Measurements from ENCODE around the gene ARAP1.

The ARAP1 gene

DNA sequence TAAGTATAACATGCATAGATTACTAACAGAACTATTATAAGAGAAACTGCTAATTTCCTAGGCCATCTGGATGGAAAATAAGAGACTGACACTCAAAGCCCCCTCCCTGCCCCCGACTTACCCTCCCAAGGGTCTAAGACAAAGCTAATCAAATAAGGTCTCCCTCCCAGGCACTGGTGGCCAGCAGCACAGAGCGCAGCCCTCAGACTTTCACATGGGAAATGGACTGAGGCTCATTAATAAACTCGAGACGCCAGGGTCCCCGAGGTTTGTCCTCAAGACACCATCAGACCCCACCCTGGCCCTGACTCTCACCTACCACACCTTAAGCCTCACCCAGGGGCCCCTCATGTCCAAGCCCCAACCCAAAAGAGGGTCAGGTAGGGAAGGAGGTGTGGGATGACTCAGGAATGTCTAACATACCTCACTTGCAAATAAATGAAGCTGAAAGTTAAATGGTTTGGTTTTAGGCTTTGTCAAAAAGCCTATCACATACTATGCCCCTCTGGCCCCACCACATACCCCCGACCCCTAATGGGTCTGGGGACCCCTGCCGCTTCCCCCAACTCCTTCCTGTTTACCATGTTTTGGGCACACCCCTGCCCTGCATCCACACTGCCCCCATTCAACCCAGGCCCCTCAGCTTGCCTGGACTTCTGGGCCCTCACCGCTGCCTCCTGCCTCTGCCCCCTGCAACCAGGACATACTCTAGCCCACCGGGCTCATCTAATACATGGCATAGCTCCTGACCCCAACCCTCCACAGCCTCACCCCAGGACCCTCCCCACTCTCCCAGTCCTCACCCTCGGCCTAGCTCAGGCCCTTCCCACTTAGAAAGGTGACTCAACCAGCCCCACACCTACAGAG lies 11.4 kb downstream of the ARAP1 start:
- no peak for FAIRE-seq
- TF ChIP-seq, protein P1, sequence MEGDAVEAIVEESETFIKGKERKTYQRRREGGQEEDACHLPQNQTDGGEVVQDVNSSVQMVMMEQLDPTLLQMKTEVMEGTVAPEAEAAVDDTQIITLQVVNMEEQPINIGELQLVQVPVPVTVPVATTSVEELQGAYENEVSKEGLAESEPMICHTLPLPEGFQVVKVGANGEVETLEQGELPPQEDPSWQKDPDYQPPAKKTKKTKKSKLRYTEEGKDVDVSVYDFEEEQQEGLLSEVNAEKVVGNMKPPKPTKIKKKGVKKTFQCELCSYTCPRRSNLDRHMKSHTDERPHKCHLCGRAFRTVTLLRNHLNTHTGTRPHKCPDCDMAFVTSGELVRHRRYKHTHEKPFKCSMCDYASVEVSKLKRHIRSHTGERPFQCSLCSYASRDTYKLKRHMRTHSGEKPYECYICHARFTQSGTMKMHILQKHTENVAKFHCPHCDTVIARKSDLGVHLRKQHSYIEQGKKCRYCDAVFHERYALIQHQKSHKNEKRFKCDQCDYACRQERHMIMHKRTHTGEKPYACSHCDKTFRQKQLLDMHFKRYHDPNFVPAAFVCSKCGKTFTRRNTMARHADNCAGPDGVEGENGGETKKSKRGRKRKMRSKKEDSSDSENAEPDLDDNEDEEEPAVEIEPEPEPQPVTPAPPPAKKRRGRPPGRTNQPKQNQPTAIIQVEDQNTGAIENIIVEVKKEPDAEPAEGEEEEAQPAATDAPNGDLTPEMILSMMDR (IDR thresholded peaks at IDR 0.05; ENCODE audit: insufficient read depth, missing control alignments) = no peak
- DNase-seq (ENCODE audit: insufficient read length, low spot score) = no peak

DNA sequence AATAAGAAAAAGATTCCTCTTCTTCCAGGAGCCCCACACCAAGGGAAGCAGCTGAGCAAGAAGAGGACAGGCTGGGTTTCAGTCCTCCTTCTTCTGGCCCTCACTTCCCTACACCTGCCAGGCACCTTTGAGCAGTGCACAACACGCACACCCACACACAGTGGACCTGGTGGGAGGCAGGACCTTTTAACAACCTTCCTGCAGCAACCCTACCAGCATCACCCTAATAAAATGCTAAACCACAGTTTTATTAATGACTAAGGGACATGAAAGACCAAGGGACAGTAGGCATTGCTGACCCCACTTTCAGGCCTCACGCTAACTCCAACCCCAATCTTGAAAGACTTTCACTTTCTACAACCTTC lies 12.2 kb downstream of the ARAP1 start:
- DNase-seq (ENCODE audit: insufficient read length, low spot score) (no peak), FAIRE-seq (no peak)
- TF ChIP-seq, protein P1 (IDR thresholded peaks at IDR 0.05; ENCODE audit: insufficient read depth, missing control alignments) = no peak

DNA sequence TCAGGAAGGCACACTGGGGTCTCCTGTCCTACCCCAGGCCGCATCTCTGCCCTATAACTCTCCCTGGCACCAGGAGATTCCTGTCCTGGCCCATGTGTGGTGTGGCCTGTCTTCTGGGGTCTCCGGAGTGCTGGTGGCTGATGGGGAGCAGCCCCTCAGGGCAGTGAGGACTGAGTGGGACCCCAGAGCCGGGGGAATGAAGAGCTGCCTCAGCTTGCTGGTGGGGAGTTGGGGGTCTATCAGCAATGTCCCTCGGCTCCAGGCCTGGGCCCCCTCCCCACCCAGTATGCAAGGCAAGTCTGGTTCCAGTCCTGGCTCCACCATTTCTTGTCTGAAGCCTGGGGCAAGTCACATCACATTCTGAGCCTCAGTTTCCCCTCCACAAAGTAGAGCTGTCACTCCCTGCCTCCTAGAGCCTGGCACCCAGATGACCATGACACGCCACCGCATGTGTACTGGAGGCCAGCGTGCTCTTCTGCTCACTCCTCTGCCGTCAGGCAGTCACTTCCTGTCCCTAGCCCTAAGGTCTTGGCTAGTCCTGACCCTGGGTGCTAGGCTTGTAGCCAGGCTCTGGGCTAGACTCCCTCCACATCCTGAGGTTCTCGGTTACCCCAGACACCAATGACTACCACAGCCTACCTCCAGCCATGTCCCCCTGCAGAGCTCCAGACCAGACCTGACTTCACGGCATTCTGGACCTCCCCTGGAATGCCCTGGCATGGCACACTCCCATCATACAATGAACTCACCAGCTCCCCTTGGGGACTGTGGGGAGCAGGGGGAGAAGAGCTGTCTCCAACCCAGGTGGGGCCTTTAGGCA lies 12.8 kb downstream of the ARAP1 start:
- TF ChIP-seq, protein P1 (IDR thresholded peaks at IDR 0.05; ENCODE audit: insufficient read depth, missing control alignments) = no peak
- FAIRE-seq = no peak
- DNase-seq (ENCODE audit: insufficient read length, low spot score) = no peak

DNA sequence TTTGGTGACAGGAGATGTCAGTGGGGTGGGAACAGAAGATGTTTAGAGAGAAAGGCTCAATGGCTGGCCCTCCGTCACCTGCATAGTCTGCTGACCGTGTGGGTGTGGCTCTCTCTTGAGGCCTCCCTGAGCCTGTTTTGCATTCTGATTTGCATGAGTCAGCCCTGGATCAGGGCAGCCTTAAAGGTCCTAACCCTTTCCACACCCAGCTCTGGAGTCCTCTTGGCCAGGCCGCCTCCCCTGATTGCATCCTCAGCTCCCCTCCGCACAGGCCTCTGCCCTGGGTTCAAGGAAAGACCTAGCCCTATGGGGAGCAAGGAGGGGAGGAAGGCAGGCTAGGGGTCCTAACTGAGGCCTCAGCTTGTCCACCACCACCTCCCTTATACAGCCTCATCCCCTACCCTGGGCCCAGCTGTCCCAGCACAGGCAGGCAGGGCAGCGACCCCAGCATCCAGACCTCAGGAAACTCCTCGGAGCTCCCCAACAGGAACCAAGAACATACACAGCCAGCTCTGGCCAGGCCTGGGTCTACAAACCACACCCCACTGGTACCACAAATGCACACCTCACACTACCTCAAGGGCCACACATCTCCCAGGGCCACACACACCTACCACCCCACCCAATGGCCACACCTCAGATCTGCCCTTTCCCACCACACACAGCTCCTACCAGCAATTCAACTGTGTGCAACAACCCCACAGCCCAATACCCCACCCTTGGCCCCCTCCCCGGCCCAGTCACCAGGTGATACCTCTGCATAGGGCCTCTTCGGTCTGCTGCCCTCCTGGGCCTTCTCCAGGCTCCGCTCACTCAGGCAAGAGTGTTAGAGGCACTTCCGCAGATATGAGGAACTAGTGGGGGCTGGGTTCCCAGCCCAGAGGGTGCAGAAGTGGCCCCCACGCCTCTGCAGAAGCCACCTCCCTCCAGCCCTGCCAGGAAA lies 13.7 kb downstream of the ARAP1 start:
- no peak for FAIRE-seq
- TF ChIP-seq, protein P1 (IDR thresholded peaks at IDR 0.05; ENCODE audit: insufficient read depth, missing control alignments) = no peak
- DNase-seq (ENCODE audit: insufficient read length, low spot score) = no peak

DNA sequence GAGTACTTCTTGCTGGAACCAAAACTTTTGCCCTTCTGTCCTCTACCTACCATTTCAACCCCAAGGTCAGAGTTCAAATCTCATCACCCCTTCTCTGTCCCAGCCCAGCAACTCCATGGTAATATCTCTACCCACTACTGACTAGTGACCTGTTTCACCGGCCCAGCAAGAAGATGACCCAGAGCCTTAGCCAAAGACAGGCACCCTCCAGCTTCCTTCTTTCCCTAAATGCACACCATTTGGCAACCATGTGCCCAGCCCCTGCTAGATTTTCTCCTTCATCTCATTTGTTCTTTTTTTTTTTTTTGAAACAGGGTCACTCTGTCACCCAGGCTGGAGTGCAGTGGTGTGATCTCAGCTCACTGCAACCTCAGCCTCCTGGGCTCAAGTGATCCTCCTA lies 14.9 kb downstream of the ARAP1 start:
- TF ChIP-seq, protein P1 (IDR thresholded peaks at IDR 0.05; ENCODE audit: insufficient read depth, missing control alignments) = no peak
- no peak for DNase-seq (ENCODE audit: insufficient read length, low spot score)
- no peak for FAIRE-seq

DNA sequence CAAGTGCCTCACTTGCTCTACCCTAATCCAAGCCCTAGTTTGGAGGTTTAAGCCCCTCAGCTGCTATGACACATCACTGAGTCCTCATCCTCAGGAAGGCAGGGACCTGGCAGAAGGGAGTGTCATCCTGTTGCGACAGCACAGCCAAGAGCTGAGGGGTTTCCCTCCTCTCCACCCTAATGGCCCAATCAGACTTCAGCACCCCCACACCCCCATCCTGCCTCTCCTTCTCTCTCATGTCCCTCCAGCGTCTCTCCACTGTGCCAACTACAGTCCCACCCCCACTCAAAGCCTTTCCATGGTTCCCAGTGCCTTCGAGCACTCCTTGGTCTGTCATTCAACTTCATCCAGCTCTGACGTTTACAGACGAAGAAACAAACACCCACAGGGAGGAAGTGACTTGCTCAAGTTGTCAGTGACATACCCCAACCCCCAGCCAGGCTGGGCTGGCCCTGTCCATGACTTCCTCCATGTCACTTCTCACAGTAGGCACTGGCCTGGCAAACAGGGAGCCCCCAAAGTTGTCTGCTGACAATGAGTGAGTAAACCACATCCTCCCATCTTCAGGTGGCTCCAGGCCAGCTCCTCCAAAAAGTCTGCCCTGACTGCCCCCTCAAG lies 15.6 kb downstream of the ARAP1 start:
- TF ChIP-seq, protein P1 (IDR thresholded peaks at IDR 0.05; ENCODE audit: insufficient read depth, missing control alignments) = no peak
- DNase-seq (ENCODE audit: insufficient read length, low spot score) (no peak), FAIRE-seq (no peak)
